GM04504 (cell line): ENCODE measurements around the gene GAPVD1.
A peak's percentile ranks its signal among the peaks of the same experiment; 100 is the strongest.
"Not testable (repeated sequence)": the region's sequence is repeated elsewhere in the genome, so short reads cannot be mapped to it uniquely, and the experiment has no call there.

Source experiments
- DNase-seq: peaks from one replicate; pipeline ENCODE4 v3.0.0-alpha.2; 2012; ENCODE audit warnings: low read depth

Gene GAPVD1, protein sequence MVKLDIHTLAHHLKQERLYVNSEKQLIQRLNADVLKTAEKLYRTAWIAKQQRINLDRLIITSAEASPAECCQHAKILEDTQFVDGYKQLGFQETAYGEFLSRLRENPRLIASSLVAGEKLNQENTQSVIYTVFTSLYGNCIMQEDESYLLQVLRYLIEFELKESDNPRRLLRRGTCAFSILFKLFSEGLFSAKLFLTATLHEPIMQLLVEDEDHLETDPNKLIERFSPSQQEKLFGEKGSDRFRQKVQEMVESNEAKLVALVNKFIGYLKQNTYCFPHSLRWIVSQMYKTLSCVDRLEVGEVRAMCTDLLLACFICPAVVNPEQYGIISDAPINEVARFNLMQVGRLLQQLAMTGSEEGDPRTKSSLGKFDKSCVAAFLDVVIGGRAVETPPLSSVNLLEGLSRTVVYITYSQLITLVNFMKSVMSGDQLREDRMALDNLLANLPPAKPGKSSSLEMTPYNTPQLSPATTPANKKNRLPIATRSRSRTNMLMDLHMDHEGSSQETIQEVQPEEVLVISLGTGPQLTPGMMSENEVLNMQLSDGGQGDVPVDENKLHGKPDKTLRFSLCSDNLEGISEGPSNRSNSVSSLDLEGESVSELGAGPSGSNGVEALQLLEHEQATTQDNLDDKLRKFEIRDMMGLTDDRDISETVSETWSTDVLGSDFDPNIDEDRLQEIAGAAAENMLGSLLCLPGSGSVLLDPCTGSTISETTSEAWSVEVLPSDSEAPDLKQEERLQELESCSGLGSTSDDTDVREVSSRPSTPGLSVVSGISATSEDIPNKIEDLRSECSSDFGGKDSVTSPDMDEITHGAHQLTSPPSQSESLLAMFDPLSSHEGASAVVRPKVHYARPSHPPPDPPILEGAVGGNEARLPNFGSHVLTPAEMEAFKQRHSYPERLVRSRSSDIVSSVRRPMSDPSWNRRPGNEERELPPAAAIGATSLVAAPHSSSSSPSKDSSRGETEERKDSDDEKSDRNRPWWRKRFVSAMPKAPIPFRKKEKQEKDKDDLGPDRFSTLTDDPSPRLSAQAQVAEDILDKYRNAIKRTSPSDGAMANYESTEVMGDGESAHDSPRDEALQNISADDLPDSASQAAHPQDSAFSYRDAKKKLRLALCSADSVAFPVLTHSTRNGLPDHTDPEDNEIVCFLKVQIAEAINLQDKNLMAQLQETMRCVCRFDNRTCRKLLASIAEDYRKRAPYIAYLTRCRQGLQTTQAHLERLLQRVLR (N-terminal part only)

GRCh38 chr9:125261501-125262293 lies at the start of gene GAPVD1:
Gene GAPVD1 (plus strand): TSS chr9:125261826. CDS start chr9:125298922, 37,096 bp downstream.
- peak; percentile 85 for DNase-seq

DNA sequence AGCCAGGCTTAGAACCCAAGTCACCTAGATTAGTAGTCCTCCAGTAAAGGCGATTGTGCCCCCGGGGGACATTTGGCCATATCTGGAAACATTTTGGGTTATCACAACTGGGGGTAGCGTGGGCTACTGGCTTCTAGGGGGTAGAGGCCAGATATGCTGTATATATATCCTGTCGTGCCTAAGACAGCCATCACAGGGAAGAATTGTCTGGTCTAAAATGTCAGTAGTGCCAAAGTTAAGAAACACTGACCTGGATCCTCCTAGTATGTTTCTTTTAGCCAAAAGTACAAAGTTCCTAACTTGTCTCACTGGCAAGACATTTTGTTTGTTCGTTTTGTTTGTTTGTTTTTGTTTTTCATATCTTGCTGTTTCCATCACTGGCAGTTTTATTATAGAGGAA lies 47.4 kb upstream of the GAPVD1 start:
- no peak for DNase-seq

DNA sequence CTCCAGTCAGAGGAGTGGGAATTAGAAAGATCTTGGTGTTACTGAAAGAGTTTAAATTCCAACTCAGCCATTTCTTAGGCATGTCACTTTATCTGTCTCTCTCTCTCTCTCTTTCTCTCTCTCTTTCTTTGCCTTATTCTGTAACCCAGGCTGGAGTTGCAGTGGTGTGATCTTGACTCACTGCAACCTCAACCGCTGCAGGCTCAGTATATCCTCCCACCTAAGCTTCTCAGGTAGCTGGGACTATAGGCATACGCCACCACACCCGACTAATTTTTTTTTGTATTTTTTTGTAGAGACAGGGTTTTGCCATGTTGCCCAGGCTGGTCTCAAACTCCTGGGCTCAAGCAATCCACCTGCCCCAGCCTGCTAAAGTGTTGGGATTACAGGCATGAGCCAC lies 43.0 kb upstream of the GAPVD1 start:
- DNase-seq: no peak

DNA sequence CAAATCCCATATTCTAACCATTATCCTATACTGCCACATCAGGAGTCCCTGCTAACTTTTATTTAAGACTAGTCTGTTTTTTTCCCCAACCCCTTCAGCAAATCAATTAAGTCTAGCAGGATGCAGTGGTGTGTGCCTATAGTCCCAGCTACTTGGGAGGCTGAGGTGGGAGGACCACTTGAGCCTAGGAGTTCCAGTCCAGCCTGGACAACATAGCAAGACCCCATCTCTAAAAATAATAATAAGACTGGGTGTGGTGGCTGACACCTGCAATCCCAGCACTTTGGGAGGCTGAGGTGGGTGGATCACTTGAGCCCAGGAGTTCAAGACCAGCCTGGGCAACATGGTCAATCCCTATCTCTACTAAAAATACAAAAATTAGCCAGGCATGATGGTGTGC lies 36.8 kb upstream of the GAPVD1 start:
- not testable (repeated sequence) for DNase-seq

DNA sequence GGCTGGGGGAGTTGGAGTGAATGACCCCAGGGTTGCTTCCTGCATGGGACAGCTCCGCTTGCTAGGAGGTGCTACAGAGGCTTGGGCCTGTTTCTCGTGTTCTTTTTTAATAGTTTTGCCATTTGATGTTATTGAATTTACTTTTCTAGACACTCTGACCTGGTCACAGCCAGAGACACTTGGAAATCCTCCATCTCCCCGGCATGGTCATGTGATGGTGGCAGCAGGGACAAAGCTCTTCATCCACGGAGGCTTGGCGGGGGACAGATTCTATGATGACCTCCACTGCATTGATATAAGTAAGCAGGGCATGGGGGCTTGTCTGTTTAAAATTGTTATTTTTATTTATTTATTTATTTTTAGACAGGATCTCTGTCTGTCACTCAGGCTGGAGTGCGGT lies 33.9 kb upstream of the GAPVD1 start:
- no peak for DNase-seq

GRCh38 chr9:125233678-125234077 lies 27.9 kb upstream of the GAPVD1 start:
- DNase-seq: peak; percentile 96

- DNase-seq: not testable (repeated sequence)
Observed at GRCh38 chr9:125234099-125234498, 27.5 kb upstream of the GAPVD1 start.

- no peak for DNase-seq
Observed at GRCh38 chr9:125235804-125236519, 25.7 kb upstream of the GAPVD1 start.

- not testable (repeated sequence) for DNase-seq
Observed at GRCh38 chr9:125236520-125237159, 25.0 kb upstream of the GAPVD1 start.

DNA sequence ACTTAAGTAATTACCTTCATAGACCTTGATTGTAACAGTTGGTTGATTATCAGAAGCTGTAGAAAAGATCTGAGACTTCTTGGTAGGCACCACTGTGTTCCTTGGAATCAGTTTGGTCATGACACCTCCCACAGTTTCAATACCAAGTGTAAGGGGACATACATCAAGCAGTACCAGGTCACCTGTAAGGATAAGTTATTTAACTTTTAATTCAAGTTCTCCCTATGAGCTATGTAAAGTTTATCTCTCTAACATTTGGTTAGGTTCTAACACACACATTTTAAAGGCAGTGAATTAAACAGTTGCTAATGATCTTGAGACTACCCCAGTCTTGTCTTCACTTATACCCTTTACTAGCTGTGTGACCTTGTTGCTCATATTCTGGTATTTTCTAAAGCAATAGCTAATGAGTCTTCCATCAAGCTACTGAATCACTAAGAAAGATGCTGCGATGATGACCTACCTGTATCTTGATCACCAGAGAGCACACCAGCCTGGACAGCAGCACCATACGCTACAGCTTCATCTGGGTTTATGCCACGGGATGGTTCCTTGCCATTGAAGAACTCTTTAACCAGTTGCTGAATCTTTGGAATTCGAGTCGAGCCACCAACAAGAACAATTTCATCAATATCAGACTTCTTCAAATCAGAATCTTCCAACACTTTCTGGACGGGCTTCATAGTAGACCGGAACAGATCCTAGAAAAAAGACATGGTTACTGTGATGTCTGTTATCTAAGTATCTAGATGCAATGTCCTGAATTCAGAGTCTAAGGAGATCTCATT lies 23.3 kb upstream of the GAPVD1 start:
- DNase-seq: no peak

DNA sequence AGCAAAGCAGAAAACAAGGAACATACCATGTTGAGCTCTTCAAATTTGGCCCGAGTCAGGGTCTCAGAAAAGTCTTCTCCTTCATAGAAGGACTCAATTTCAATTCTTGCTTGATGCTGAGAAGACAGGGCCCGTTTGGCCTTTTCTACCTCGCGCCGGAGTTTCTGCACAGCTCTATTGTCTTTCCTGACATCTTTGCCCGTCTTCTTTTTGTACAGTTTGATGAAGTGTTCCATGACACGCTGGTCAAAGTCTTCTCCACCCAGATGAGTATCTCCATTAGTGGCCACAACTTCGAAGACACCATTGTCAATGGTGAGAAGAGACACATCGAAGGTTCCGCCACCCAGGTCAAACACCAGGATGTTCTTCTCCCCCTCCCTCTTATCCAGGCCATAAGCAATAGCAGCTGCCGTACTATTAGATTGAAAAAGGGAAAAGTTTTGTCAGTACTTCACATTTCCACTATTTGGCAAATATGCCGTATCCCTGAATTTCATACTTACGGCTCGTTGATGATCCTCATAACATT lies 22.6 kb upstream of the GAPVD1 start:
- DNase-seq: no peak

- DNase-seq: no peak
Observed at GRCh38 chr9:125239631-125240597, 21.7 kb upstream of the GAPVD1 start.

- DNase-seq: no peak
Observed at GRCh38 chr9:125240649-125240999, 21.0 kb upstream of the GAPVD1 start.

- peak; percentile 99 for DNase-seq
Observed at GRCh38 chr9:125241000-125241862, 20.4 kb upstream of the GAPVD1 start, which contains the start of gene HSPA5. Gene HSPA5 (minus strand): TSS chr9:125241343. CDS start chr9:125241126, 217 bp downstream.

DNA sequence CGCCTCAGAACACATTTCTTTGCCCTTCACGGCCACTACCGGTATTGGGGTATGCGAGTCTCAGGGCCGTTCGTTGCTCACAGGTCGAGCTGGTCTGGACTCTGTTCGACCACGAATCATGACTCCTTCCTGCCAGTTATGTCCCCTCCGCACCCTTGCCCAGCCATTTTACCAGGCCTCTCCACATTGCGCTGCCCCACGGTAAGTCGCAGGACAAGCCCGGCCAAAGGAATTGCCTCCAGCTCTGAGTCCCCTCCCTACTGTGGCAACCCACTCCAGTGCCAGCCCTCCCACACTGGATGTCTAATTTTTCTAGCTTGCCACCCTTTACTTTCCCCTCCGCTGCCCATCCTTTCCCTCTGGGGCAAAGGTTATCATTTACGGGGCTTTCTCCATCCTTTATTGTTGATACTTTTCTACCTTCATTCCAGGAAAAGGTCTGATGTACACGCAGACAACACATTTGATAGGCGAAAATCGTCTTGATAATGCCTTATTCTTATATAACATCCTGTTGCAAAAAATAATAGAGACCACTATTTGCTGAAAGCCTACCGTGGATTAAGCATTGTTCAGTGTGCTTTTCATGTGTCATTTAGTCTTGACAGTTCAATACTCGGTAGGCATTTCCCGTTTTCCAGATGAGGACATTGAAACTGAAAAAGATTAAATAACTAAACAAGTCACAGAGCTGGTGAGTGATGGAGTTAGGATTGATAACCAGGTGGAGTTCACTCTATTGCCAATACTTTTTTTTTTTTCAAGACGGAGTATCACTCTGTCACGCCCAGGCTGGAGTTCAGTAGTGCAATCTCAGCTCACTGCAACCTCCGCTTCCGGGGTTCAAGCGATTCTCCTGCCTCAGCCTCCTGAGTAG lies 19.5 kb upstream of the GAPVD1 start:
- no peak for DNase-seq

GRCh38 chr9:125243792-125244260 lies 17.8 kb upstream of the GAPVD1 start:
- no peak for DNase-seq
